ENCODE results near the gene USF2. TPM values are rescaled to one million over a fixed set of nuclear protein-coding genes. Genes with fewer than 3 reads are reported as not detected.

Gene USF2
- total RNA-seq, 1 experiment from 2014 or later: 123 TPM

DNA sequence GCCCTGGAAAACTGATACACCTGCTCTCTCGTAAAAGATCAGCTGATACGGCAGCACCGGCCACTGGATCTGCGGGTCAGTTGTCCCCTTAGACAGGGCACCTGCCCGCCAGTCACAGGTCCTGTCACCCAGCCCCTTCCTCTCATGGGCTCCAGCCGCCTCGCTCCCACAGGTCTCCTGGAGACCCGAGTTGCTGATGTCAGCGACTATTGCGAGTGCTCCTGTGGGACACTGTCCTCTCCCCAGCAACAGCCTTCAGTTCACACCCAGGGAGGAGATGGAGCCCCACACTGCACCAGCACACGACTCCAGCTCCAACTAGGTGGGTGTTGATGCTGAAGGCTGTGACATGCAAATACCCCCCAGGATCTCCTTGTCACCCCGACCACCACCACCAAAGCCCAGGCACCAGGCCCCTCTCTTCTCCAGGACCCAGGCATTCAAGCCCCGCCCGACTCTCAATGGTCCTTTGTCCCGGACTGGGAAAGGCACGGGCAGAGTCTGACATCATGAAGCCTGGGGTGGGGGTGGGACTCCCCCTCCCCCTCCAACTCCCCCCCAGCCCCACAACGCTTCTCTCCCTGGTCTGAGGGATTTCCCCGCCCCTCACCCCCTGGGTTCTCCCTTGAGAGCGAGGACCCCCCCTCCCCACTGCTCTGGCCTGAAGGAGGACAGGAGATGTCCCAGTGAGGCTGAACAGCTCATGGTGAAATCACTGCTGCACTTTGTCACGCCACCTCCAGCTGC, 21.8 kb downstream of the USF2 start:
- Histone ChIP-seq H3K14ac (ENCODE audit: insufficient read depth, low read length) (no peak overlapping the region), H3K18ac (ENCODE audit: insufficient read length, low read depth, low read length) (no peak overlapping the region), H3K23ac (ENCODE audit: insufficient read length, low read depth, low read length) (no peak overlapping the region), H3K79me1 (ENCODE audit: insufficient read depth, low read depth, low read length, poor library complexity, severe bottlenecking) (no peaks in the 10 kb centered on the region), H4K5ac (ENCODE audit: insufficient read length, low read depth, low read length) (no peak overlapping the region), H3K27ac (ENCODE audit: insufficient read length, low read depth, low read length) (no peak overlapping the region), H3K4ac (ENCODE audit: low read depth, low read length) (no peak overlapping the region), H3K4me1 (ENCODE audit: insufficient read depth, low read length) (no peaks in the 10 kb centered on the region), H4K8ac (replicated peaks; ENCODE audit: insufficient read length, low read depth, low read length) (no peak overlapping the region), H3T11ph (ENCODE audit: low read length) (no peak overlapping the region), H2BK20ac (ENCODE audit: low read depth, low read length, poor library complexity, severe bottlenecking) (no peak overlapping the region), H3K56ac (ENCODE audit: insufficient read length, low read depth, low read length) (no peak overlapping the region), H4K20me1 (ENCODE audit: control insufficient read depth, insufficient read depth, insufficient read length) (no peaks in the 10 kb centered on the region), H3K27me3 (ENCODE audit: insufficient read depth, low read length) (no peaks in the 10 kb centered on the region), H3K9ac (ENCODE audit: extremely low read depth, insufficient read length, low read length) (no peak overlapping the region), H4K91ac (ENCODE audit: insufficient read length, low read depth, low read length) (no peak overlapping the region), H3K79me2 (ENCODE audit: insufficient read depth, low read length) (no peaks in the 10 kb centered on the region), H2BK12ac (ENCODE audit: insufficient read length, low read depth, low read length) (no peak overlapping the region), H2BK15ac (ENCODE audit: low read depth, low read length) (no peak overlapping the region), H2AK5ac (ENCODE audit: insufficient read length, low read length) (no peak overlapping the region), H2AFZ (ENCODE audit: low read length) (no peak overlapping the region), H2BK5ac (ENCODE audit: insufficient read length, low read length) (no peak overlapping the region), H2BK120ac (ENCODE audit: low read depth, low read length, poor library complexity, severe bottlenecking) (no peak overlapping the region), H3K23me2 (ENCODE audit: insufficient read length, low read depth, low read length, poor library complexity, severe bottlenecking) (no peaks in the 10 kb centered on the region), H3K4me2 (ENCODE audit: insufficient read depth, insufficient read length, low read length) (no peak overlapping the region), H3K9me3 (ENCODE audit: control insufficient read depth, low read depth, low read length) (no peaks in the 10 kb centered on the region)
- Mint-ChIP-seq H3K4me3 (no peak overlapping the region; a peak in 1 of 5 replicates), H3K27me3 (ENCODE audit: low read depth) (peaks cover 7% of the 10 kb centered on the region), H3K36me3 (ENCODE audit: insufficient read depth in 1 of 3, low read depth in 3 of 3) (no peaks in the 10 kb centered on the region), H3K4me1 (peaks cover 17 to 25% of the 10 kb centered on the region in 2 experiments), H3K9me3 (no peaks in the 10 kb centered on the region), H3K27ac (peak overlapping the region in 2 of 3 experiments; percentile 51 to 79; a peak in 3 of 7 replicates)
- no peak for DNase-seq
- no peak for TF ChIP-seq CTCF (conservative IDR thresholded peaks at IDR 0.05)
- WGBS (ENCODE audit: extremely low coverage, insufficient read length, low lambda C conversion rate): no CpG with 5 or more reads among the region's 20 CpGs
